ENCODE measurements around the gene MYO9B.

GRCh38 chr19:17256130-17256529 is 180.6 kb downstream of the MYO9B start:
- TF ChIP-seq CTCF (IDR thresholded peaks at IDR 0.05; ENCODE audit: low read length) (no peak), EZH2 (IDR thresholded peaks at IDR 0.05; ENCODE audit: borderline replicate concordance, low read length) (no peak)
